ENCODE data around the gene MPDU1. TPM values are rescaled to one million over a fixed set of nuclear protein-coding genes. Genes with fewer than 3 reads are reported as not detected.
A peak's percentile ranks its signal among the peaks of the same experiment; 100 is the strongest.

The MPDU1 gene
- total and polyA plus RNA-seq, 2 of the 13 experiments (the other 11 are each of a cell fraction or from before 2014, with no cell fraction given), result 112 to 167 TPM

GRCh38 chr17:7551396-7551795 is 32.3 kb upstream of the MPDU1 start (continued):
- TF ChIP-seq, protein P1, sequence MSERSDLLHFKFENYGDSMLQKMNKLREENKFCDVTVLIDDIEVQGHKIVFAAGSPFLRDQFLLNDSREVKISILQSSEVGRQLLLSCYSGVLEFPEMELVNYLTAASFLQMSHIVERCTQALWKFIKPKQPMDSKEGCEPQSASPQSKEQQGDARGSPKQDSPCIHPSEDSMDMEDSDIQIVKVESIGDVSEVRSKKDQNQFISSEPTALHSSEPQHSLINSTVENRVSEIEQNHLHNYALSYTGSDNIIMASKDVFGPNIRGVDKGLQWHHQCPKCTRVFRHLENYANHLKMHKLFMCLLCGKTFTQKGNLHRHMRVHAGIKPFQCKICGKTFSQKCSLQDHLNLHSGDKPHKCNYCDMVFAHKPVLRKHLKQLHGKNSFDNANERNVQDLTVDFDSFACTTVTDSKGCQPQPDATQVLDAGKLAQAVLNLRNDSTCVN (CRISPR knock-in tag; IDR thresholded peaks at IDR 0.05; ENCODE audit: borderline replicate concordance), result 0 out of 2 replicates have a peak, but pooled peaks have one; percentile 21
- TF ChIP-seq ZNF275 (CRISPR knock-in tag; IDR thresholded peaks at IDR 0.05; ENCODE audit: borderline replicate concordance) (no peak), MYNN (CRISPR knock-in tag; IDR thresholded peaks at IDR 0.05; ENCODE audit: low read depth) (no peak), CAMTA2 (CRISPR knock-in tag; IDR thresholded peaks at IDR 0.05; ENCODE audit: borderline replicate concordance) (no peak), IKZF5 (CRISPR knock-in tag; IDR thresholded peaks at IDR 0.05) (0 out of 2 replicates have a peak, but pooled peaks have one; percentile 32), HOMEZ (CRISPR knock-in tag; IDR thresholded peaks at IDR 0.05; ENCODE audit: low read depth) (no peak), UBTF (CRISPR knock-in tag; IDR thresholded peaks at IDR 0.05) (0 out of 2 replicates have a peak, but pooled peaks have one; percentile 34), ARID2 (CRISPR knock-in tag; IDR thresholded peaks at IDR 0.05; ENCODE audit: borderline replicate concordance) (0 out of 2 replicates have a peak, but pooled peaks have one; percentile 59), ZIK1 (CRISPR knock-in tag; IDR thresholded peaks at IDR 0.05; ENCODE audit: borderline replicate concordance, low read depth) (no peak), ZNF331 (CRISPR knock-in tag; IDR thresholded peaks at IDR 0.05) (peak; percentile 61; the same call in 1 of the 2 replicates), NCOA2 (CRISPR knock-in tag; IDR thresholded peaks at IDR 0.05) (peak; percentile 32; the same call in 1 of the 2 replicates)

Data from HepG2 (cell line).